Stimulated activated CD4-positive, alpha-beta T cell treated with anti-CD3 and anti-CD28 coated beads, TNF-alpha, amount 100 ng/mL, for 48 hours (primary cell): ENCODE measurements around the gene STRAP.

Experiments
- DNase-seq, 3 donors: peaks; one replicate each; pipeline ENCODE4 v3.0.0-alpha.2; 2020; ENCODE audit warnings: low read depth in 3 of 3

The STRAP gene

GRCh38 chr12:15882118-15882971, at the start of gene STRAP:
Gene STRAP, plus strand, starts transcription at chr12:15882387. Its CDS starts 321 bp downstream, at chr12:15882708.
- DNase-seq: peak; percentile 85 to 92 (median 86)

GRCh38 chr12:15834575-15834974, 47.6 kb upstream of the STRAP start:
- no peak for DNase-seq

- no peak for DNase-seq
These were observed 44.9 kb upstream of the STRAP start for GRCh38 chr12:15837141-15837790.

GRCh38 chr12:15839041-15839440, 43.1 kb upstream of the STRAP start:
- no peak for DNase-seq

- DNase-seq: no peak
These were observed 42.5 kb upstream of the STRAP start for GRCh38 chr12:15839682-15840081.

GRCh38 chr12:15842108-15842507, 40.1 kb upstream of the STRAP start:
- DNase-seq: no peak

- no peak for DNase-seq
These were observed 35.3 kb upstream of the STRAP start for GRCh38 chr12:15846887-15847286.

GRCh38 chr12:15848606-15849005, 33.6 kb upstream of the STRAP start:
- no peak for DNase-seq

GRCh38 chr12:15851045-15851620, 31.1 kb upstream of the STRAP start:
- no peak for DNase-seq

- no peak for DNase-seq
These were observed 30.3 kb upstream of the STRAP start for GRCh38 chr12:15851919-15852318.

- no peak for DNase-seq
These were observed 29.8 kb upstream of the STRAP start for GRCh38 chr12:15852383-15852782.

GRCh38 chr12:15853877-15854276, 28.3 kb upstream of the STRAP start:
- DNase-seq: no peak

- no peak for DNase-seq
These were observed 27.3 kb upstream of the STRAP start for GRCh38 chr12:15854916-15855315.

GRCh38 chr12:15855646-15856045, 26.5 kb upstream of the STRAP start:
- DNase-seq: no peak

- peak in 2 of 3 donors; percentile 6 to 28 for DNase-seq
These were observed 25.8 kb upstream of the STRAP start for GRCh38 chr12:15856097-15856982.

- no peak for DNase-seq
These were observed 23.8 kb upstream of the STRAP start for GRCh38 chr12:15858353-15858752.

GRCh38 chr12:15859116-15859515, 23.1 kb upstream of the STRAP start:
- DNase-seq: no peak

GRCh38 chr12:15861404-15861803, 20.8 kb upstream of the STRAP start:
- no peak for DNase-seq

- DNase-seq: no peak
These were observed 19.3 kb upstream of the STRAP start for GRCh38 chr12:15862840-15863239.

GRCh38 chr12:15863372-15863771, 18.8 kb upstream of the STRAP start:
- DNase-seq: no peak

GRCh38 chr12:15863984-15864383, 18.2 kb upstream of the STRAP start:
- no peak for DNase-seq

- no peak for DNase-seq
These were observed 14.0 kb upstream of the STRAP start for GRCh38 chr12:15868186-15868585.
